Caco-2 (cell line): ENCODE results near the gene IL1RAPL2. TPM values are rescaled to one million over a fixed set of nuclear protein-coding genes. Genes with fewer than 3 reads are reported as not detected.

Experiments used
- BruUV-seq: library from RNA; stranded (reverse); fragments of 400-500 nt; replicated peaks from 2 replicates; lab custom pipeline; 2021; lab: Mats Ljungman, UMichigan
- CTCF ChIA-PET: fragments of 300-600 bp; sonication (Branson Sonifier 250); formaldehyde crosslinking; loops from one replicate; lab custom pipeline; 2022; ENCODE audit warnings: antibody characterized with exemption; lab: Charles Lee
- POLR2A ChIA-PET: fragments of 300-600 bp; sonication (Branson Sonifier 250); formaldehyde crosslinking; loops from one replicate; lab custom pipeline; 2022; ENCODE audit warnings: antibody characterized with exemption; lab: Charles Lee
- DNase-seq, 2 experiments: peaks; one replicate each; pipeline versions ENCODE4 v3.0.0 to v3.0.0-alpha.2; 2020 to 2022
- H3K27me3 ChIP-seq: replicated peaks from 2 replicates; pipeline ENCODE4 v1.6.0; 2011; ENCODE audit warnings: low read length; ENCODE audit not compliant: control insufficient read depth, insufficient read depth
- H3K36me3 ChIP-seq: 2 replicates; pipeline ENCODE4 v1.5.1; 2011; ENCODE audit warnings: low read length; ENCODE audit not compliant: control insufficient read depth, insufficient read depth
- H3K4me1 ChIP-seq: fragments of 250-450 bp; sonication (Bioruptor Pico); 2 replicates; pipeline ENCODE4 v1.5.1; 2020; ENCODE audit warnings: mild to moderate bottlenecking
- H3K4me3 ChIP-seq: 2 replicates; pipeline ENCODE4 v1.5.1; 2011; ENCODE audit warnings: low read depth, mild to moderate bottlenecking, control low read depth, low read length
- H3K9me3 ChIP-seq: fragments of 250-450 bp; sonication (Bioruptor Pico); 2 replicates; pipeline ENCODE4 v1.5.1; 2020; ENCODE audit warnings: mild to moderate bottlenecking, moderate library complexity
- H3K27ac Mint-ChIP-seq: one replicate; pipeline ENCODE4 v1.8.0; 2022; ENCODE audit warnings: mixed read lengths; ENCODE audit not compliant: unreplicated experiment
- H3K27me3 Mint-ChIP-seq: one replicate; pipeline ENCODE4 v1.8.0; 2022; ENCODE audit warnings: mixed read lengths; ENCODE audit not compliant: insufficient read depth, unreplicated experiment
- H3K36me3 Mint-ChIP-seq: one replicate; pipeline ENCODE4 v1.8.0; 2022; ENCODE audit warnings: mild to moderate bottlenecking, mixed read lengths; ENCODE audit not compliant: insufficient read depth, unreplicated experiment
- H3K4me1 Mint-ChIP-seq: one replicate; pipeline ENCODE4 v1.8.0; 2022; ENCODE audit warnings: low read depth, mixed read lengths; ENCODE audit not compliant: unreplicated experiment
- H3K4me3 Mint-ChIP-seq: one replicate; pipeline ENCODE4 v1.8.0; 2022; ENCODE audit warnings: mild to moderate bottlenecking, moderate library complexity, mixed read lengths; ENCODE audit not compliant: unreplicated experiment
- H3K9me3 Mint-ChIP-seq: one replicate; pipeline ENCODE4 v1.8.0; 2022; ENCODE audit warnings: mixed read lengths; ENCODE audit not compliant: unreplicated experiment
- intact Hi-C: fragments of 100-400 bp; cut with micrococcal nuclease; formaldehyde crosslinking; loops from one replicate; pipeline ENCODE4 v1.10.0; 2022; ENCODE audit not compliant: unreplicated experiment
- total RNA-seq: library from RNA; stranded (reverse); gene quantifications from 2 replicates; pipeline ENCODE4 v1.2.3, GENCODE V29; 2022
- TF ChIP-seq, protein P1 (sequence below), 2 experiments: fragments of 200-600 bp in 1 of 2; IDR thresholded peaks; 1 replicate in 1 of 2; 2 replicates in 1 of 2; pipeline versions ENCODE4 v1.5.1 to v1.8.0; 2011 to 2022; ENCODE audit warnings: antibody characterized with exemption in 1 of 2, control low read depth in 1 of 2, inconsistent platforms in 1 of 2, low read depth in 1 of 2, low read length in 1 of 2, mild to moderate bottlenecking in 1 of 2, moderate library complexity in 1 of 2; ENCODE audit not compliant: insufficient read depth in 1 of 2, severe bottlenecking in 1 of 2, unreplicated experiment in 1 of 2

The IL1RAPL2 gene
- total RNA-seq, 1 experiment from 2014 or later: not detected

DNA sequence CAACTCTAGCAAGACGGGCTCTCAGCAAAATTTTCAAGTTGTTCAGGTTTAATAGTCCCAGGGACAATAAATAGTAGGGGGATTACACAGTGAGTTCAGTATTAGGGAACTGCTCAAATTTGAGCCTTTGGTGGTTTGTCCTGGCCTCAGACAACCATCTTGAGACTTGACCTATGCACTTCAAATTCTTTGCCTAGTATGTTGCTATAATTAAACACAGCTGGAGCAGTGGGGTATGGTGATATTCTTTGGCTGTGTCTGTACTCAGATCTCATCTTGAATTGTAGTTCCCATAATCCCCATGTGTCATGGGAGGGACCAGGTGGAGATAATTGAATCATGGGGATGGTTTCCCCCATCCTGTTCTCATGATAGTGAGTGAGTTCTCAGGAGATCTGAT lies 697.8 kb downstream of the IL1RAPL2 start:
- DNase-seq: no peak
- ChIA-PET POLR2A (no interaction called here), CTCF (interaction anchor here (0.5 kb wide), 1 partner anchor 1358 kb away, joined by 6 read pairs; no protein-coding TSS in a partner anchor)
- Histone ChIP-seq H3K4me3 (no peak overlapping the region), H3K4me1 (no peaks in the 10 kb centered on the region), H3K9me3 (no peaks in the 10 kb centered on the region), H3K36me3 (no peaks in the 10 kb centered on the region), H3K27me3 (no peaks in the 10 kb centered on the region)
- Mint-ChIP-seq H3K27ac (no peak overlapping the region), H3K27me3 (no peaks in the 10 kb centered on the region), H3K4me3 (no peak overlapping the region), H3K36me3 (no peaks in the 10 kb centered on the region), H3K9me3 (no peaks in the 10 kb centered on the region), H3K4me1 (no peaks in the 10 kb centered on the region)
- TF ChIP-seq, protein P1, sequence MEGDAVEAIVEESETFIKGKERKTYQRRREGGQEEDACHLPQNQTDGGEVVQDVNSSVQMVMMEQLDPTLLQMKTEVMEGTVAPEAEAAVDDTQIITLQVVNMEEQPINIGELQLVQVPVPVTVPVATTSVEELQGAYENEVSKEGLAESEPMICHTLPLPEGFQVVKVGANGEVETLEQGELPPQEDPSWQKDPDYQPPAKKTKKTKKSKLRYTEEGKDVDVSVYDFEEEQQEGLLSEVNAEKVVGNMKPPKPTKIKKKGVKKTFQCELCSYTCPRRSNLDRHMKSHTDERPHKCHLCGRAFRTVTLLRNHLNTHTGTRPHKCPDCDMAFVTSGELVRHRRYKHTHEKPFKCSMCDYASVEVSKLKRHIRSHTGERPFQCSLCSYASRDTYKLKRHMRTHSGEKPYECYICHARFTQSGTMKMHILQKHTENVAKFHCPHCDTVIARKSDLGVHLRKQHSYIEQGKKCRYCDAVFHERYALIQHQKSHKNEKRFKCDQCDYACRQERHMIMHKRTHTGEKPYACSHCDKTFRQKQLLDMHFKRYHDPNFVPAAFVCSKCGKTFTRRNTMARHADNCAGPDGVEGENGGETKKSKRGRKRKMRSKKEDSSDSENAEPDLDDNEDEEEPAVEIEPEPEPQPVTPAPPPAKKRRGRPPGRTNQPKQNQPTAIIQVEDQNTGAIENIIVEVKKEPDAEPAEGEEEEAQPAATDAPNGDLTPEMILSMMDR (IDR thresholded peaks at IDR 0.05; ENCODE audit: insufficient read depth in 1 of 2, low read depth in 1 of 2, low read length in 1 of 2, severe bottlenecking in 1 of 2, unreplicated experiment in 1 of 2): no peak
- intact Hi-C loops: no loop called here
- no TSS peak for BruUV-seq

DNA sequence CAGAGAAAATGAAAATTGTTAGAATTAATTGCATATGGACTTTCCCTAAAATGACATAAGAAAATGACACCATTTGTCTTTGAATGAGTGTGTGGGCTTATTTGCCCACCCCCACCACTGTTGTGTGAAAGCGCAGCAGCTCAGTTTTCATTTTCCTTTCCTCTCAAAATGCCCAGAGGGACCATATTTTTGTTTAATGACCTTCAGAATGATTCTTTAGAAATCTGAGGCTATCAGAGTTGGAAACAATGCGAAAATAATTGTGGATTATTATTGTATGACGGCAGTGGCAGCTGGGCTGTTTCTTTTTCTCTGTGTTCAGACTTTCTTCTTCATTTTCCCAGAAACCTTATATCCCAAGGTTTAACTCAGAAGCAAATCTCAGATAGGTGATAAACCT lies 699.1 kb downstream of the IL1RAPL2 start:
- no peaks in the 10 kb centered on the region for H3K9me3 ChIP-seq
- no peaks in the 10 kb centered on the region for H3K9me3 Mint-ChIP-seq
- CTCF ChIA-PET: no interaction called here
- no peak overlapping the region for H3K4me3 Mint-ChIP-seq
- H3K4me1 Mint-ChIP-seq: no peaks in the 10 kb centered on the region
- TF ChIP-seq, protein P1 (IDR thresholded peaks at IDR 0.05; ENCODE audit: insufficient read depth in 1 of 2, low read depth in 1 of 2, low read length in 1 of 2, severe bottlenecking in 1 of 2, unreplicated experiment in 1 of 2): no peak
- no peak overlapping the region for H3K27ac Mint-ChIP-seq
- no TSS peak for BruUV-seq
- no peaks in the 10 kb centered on the region for H3K36me3 ChIP-seq
- H3K36me3 Mint-ChIP-seq: no peaks in the 10 kb centered on the region
- no peak overlapping the region for H3K4me3 ChIP-seq
- intact Hi-C loops: no loop called here
- H3K27me3 Mint-ChIP-seq: no peaks in the 10 kb centered on the region
- no peaks in the 10 kb centered on the region for H3K4me1 ChIP-seq
- DNase-seq: no peak
- H3K27me3 ChIP-seq: no peaks in the 10 kb centered on the region
- POLR2A ChIA-PET: no interaction called here

DNA sequence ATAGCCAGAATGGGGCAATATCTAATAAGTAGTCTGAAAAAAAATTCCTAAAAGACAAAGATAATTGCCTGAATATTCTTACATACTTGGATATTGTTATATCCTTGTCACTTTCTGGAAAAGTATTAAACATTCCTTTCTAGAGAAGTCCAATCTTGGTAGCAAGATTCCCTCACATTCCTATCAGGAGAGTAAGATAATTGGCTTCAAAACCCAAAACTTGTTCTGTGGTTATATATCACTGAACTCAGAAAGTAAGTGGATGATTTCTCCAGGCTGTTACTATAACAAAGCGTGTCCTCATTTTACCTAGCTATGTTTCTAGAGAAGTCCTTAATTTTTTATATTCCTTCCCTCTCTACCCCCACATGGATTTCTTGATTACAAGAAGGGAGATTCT lies 700.5 kb downstream of the IL1RAPL2 start:
- CTCF ChIA-PET: no interaction called here
- POLR2A ChIA-PET: no interaction called here
- H3K4me3 Mint-ChIP-seq: no peak overlapping the region
- no peaks in the 10 kb centered on the region for H3K36me3 ChIP-seq
- H3K27me3 Mint-ChIP-seq: no peaks in the 10 kb centered on the region
- H3K36me3 Mint-ChIP-seq: no peaks in the 10 kb centered on the region
- H3K4me1 Mint-ChIP-seq: no peaks in the 10 kb centered on the region
- intact Hi-C loops: no loop called here
- no TSS peak for BruUV-seq
- no peaks in the 10 kb centered on the region for H3K4me1 ChIP-seq
- H3K9me3 Mint-ChIP-seq: no peaks in the 10 kb centered on the region
- H3K27ac Mint-ChIP-seq: no peak overlapping the region
- H3K4me3 ChIP-seq: no peak overlapping the region
- TF ChIP-seq, protein P1 (IDR thresholded peaks at IDR 0.05; ENCODE audit: insufficient read depth in 1 of 2, low read depth in 1 of 2, low read length in 1 of 2, severe bottlenecking in 1 of 2, unreplicated experiment in 1 of 2): no peak
- DNase-seq: no peak
- no peaks in the 10 kb centered on the region for H3K9me3 ChIP-seq
- no peaks in the 10 kb centered on the region for H3K27me3 ChIP-seq
